ENCODE data around the gene TTC4.

TTC4 gene, protein sequence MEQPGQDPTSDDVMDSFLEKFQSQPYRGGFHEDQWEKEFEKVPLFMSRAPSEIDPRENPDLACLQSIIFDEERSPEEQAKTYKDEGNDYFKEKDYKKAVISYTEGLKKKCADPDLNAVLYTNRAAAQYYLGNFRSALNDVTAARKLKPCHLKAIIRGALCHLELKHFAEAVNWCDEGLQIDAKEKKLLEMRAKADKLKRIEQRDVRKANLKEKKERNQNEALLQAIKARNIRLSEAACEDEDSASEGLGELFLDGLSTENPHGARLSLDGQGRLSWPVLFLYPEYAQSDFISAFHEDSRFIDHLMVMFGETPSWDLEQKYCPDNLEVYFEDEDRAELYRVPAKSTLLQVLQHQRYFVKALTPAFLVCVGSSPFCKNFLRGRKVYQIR

DNA sequence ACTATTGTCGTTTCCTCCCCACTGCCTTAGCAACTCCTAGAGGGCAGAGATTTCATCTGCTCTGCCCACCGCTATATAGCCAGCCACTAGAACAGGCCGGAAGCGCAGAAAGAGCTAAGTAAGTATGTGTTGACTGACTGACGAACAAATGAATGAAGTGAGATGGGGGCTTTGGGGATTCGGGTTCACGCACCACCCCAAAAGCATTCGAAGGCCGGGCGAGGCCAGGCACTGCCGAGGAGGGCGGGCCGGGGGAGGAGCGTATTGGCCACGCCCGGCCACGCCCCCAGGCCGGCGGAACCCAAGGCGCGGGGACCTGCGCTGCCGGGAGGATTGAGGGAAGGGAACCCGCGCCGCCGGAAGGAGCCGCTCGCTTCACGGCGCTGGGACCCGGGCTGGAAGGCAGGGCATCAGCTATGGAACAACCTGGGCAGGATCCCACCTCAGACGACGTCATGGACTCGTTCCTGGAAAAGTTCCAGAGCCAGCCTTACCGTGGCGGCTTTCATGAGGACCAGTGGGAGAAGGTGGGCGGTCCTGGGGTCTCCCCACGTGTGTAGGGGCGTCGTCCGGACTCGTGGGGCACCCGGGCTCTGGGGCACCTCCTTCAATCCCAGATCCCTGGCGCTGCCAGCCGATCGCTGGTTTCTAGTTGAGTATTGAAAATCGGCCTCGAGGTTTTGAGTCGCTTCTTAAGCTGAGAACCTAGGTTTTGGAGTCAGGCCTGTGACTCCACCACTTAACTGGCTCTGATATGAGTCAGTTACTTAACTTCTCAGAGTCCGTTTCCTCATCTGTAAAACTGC, at the start of gene TTC4:
Gene TTC4 (plus strand): TSS at position 369 of the 806 bp plus-strand sequence. CDS start 48 bp downstream, at position 417.
- no peak for DNase-seq

GRCh38 chr1:54666333-54666732, 49.3 kb upstream of the TTC4 start:
- no peak for DNase-seq

DNA sequence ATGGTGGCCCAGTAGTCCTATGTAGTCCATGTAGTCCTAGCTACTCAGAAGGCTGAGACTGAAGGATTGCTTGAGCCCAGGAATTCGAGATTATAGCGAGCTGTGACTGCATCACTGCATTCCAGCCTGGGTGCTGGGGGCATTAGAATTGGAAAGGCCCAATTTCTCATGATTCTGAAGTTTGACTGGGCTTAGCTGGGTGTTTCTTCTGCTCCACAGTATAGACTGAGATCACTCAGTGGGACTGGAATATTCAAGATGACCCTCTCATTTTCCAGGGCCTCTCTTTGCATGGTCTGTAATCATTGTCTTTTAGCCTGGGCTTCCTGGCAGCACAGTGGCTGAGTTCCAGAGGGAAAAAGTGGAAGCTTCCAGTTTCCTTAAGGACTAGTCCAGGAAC, 47.9 kb upstream of the TTC4 start:
- no peak for DNase-seq

DNA sequence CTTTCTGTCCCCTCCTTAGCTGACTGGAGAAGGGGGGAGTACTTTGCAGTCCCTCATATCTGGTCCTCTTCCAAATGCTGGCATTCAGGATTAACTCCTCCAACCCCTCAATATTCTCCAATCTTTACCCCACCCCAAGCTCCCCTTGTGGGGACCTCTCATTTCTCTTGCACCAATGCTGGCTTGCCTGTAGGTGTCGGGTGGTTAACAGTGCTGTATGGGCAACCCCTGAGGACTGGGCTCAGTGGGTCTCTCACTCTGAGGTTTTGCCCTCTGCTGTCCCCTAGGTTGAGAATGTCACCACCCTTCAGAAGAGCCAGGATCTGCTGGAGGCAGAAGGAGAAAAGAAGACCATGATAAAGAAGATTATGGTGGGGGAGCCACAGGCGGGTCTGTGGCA, 47.1 kb upstream of the TTC4 start:
- no peak for DNase-seq

GRCh38 chr1:54671985-54672608, 43.6 kb upstream of the TTC4 start:
- no peak for DNase-seq

DNA sequence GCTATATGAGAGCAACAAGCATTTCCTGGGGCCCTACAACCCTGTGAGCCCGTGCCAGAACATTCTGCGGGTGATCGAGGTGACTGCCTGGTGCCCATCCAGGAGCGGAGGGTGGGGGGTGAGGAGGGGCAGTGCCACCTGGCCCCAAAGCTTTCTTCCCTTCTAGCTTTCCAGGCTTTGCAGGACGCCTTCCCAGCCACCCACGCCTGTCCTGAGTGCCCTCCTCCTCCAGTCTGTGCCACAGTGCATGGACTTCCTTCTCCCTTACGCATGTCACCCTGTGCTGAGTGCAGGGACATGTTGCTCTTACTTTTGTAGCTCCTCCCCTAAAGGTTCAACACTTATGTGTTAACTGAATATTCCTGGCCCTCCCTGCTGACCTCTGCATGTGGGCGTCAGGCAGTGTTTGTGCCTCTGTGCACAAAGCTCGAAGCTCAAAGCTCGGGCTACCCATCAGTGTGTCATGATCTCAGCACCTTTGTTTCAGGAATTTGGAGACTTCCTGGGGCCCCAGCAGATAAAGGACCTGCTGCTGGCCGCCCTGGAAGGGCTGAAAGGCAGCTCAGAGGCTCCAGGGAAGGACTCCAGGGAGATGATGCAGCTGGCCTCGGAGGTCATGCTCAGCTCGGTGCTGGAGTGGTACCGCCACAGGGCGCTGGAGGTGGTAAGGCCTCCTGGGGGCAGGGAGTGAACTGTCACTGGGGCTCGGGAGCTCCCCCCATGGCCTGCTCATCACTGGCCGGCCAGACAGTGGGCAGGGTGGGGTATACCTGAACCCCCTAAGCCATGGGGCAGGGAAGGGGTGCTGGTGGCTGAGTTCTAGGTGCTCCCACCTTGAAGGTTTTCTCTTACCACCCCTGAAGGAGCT, 36.7 kb upstream of the TTC4 start:
- no peak for DNase-seq

DNA sequence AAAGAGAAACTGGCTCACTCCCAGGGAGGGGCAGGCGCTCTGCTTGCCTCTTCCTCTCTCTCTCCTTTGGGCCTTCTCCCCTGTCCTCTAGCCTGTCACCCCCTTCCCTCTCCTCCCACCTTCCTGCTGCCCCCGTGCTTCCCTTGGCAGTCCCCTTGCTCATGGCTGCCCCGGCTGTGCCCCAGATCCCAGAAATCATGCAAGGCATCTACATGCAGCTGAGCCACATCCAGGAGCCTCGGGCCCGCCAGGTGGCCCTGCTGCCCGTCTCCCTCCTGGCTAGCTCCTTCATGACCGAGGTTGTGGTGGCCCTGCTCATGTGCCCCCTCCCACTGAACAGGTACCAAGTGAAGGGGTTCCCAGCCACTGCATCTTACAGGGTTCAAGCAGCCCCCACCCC, 36.0 kb upstream of the TTC4 start:
- DNase-seq, result no peak

DNA sequence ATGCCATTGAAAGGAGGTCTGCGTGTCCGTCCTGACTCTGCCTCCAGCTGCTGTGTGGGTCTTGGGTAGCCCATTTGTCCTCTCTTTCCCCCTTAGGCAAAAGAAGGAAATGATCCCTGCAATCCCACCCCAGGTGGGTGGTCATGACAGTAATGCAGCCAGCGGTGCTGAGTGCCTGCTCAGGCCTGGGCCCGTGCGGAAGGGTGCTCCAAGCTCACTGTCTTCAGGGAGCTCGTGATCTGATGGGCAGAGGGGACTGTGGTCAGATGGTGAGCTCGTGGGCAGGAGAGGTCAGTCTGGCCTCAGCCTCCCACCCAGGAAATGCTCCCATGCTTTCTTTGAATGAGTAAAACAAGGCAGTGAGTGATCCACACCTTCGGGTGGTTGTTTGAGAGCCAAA, 35.3 kb upstream of the TTC4 start:
- no peak for DNase-seq

GRCh38 chr1:54681358-54681757, 34.3 kb upstream of the TTC4 start:
- DNase-seq, result no peak

GRCh38 chr1:54683453-54683852, 32.2 kb upstream of the TTC4 start:
- DNase-seq, result no peak

DNA sequence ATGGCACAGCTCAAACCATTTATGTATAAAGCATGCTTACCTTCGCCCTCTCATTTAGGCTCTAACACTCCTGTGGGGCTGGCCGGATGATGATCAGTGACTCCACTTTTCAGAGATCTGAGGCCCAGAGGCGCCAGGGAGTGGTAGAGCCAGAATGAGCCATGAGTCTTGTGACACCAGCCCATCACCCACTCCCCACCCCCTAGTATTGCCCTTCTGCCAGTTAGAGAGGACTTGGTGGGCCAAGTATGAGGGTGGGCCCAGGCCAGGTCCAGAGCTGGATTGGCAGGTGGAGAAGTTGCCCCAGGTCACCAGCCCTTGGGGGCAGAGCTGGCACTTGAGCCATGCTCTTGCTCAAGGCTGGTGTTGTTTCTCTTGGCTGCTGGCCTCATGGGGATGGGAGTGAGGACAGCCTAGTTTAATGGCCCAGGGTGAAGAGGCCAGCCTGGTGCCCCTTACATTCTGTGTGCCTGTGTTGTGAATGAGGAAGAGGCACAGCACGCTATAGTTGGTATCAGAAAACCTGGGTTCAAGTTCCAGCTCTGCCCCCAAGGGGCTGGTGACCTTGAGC, 30.2 kb upstream of the TTC4 start:
- no peak for DNase-seq

DNA sequence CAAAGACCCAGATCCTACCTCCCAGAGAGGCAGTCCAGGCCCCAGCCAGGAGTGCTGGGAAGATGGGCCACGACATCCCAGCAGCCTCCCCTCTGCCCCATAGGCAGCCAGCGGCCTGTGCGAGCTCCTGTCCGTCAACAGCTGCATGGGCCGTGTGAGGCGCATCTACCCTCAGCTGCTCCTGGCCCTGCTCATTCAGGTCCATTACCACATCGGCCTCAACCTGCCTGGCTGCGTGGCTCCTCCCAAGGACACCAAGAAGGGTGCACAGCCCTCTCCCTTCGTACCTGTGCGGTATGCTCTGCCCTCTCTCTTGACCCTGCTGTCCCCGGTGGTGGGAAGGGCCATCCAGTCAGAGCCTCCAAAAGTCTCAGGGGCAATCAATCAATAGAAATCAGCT, 29.5 kb upstream of the TTC4 start:
- no peak for DNase-seq

- DNase-seq, result no peak
Observed at GRCh38 chr1:54694771-54695170, 20.9 kb upstream of the TTC4 start.

- DNase-seq, result no peak
Observed at GRCh38 chr1:54695221-54695620, 20.4 kb upstream of the TTC4 start.

- DNase-seq, result no peak
Observed at GRCh38 chr1:54695764-54696163, 19.9 kb upstream of the TTC4 start.

- DNase-seq, result no peak
Observed at GRCh38 chr1:54696262-54696661, 19.4 kb upstream of the TTC4 start.

DNA sequence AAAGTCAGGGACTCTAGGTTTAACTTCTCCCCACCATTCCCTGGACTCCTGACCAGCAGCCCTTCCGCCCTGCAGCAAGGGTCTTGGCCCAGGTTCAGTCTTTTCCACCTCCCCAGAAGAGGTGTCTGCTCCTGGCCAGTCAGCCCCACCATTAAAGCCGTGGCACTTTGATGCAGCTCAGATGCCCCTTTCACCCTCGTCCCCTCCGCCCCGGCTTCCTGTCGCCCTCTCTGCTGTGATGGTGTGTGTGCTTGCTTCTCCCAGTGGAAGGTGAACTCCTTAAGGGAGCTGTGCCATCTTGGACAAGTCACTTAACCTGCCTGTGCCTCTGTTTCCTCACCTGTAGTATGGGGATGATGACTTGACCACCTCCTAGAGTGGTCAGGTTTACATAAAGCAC, 17.8 kb upstream of the TTC4 start:
- no peak for DNase-seq

DNA sequence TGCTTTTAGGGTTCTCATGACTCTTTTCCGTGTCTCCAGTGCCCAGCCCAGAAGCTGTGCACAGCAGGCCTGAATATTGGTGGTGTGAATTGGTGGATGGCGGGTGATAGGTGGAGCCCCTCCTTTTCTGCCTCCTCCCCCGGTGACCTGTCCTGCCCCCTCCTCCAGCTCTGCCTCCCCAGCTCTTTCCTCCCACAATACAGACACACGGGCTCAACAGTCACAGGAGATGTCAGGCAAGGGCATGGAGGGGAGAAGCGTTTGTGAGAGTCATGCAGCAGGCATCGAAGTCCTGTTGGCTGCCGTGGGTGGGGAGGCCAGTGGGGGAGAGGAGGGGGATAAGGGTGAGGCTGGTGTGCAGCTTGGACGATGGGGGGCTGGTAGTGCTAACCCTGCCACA, 17.3 kb upstream of the TTC4 start:
- DNase-seq, result no peak

DNA sequence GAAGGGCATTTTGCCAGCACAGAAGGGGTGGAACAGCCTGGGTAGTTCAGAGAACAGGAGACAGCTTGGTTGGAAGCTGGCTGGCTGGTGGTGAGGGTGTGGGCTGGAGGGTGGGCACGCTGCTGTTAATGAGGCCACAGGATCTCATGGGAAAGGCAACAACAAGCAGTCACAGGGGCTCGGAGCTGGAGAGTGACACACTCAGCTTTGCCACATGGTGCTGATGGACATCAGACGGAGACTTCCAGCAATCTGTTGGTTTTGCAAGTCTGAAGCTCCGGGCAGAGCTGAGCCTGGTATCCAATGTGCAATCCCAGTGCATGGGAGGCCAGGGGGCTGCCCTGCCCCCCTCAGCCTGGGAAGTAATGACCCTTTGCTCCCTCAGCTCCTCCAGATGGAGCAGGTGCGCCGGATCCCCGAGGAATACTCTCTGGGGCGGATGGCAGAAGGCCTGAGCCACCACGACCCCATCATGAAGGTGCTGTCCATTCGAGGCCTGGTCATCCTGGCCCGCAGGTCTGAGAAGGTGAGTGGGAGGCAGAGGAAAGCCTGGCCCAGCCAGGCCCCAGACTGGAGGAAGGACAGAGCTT, 15.6 kb upstream of the TTC4 start:
- no peak for DNase-seq

DNA sequence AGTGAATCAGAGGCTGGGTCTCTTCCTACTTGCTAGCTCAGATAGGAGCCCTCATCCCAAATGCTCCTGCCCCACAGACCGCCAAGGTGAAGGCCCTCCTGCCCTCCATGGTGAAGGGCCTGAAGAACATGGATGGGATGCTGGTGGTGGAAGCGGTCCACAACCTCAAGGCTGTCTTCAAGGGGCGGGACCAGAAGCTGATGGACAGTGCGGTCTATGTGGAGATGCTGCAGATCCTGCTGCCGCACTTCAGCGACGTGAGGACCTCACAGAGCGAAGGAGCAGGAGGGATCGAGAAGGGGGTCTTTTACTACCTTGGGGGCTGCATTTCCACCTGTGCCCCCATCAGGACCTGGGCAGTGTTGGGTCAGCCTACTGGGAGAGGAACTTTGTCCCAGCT, 14.6 kb upstream of the TTC4 start:
- DNase-seq, result no peak

DNA sequence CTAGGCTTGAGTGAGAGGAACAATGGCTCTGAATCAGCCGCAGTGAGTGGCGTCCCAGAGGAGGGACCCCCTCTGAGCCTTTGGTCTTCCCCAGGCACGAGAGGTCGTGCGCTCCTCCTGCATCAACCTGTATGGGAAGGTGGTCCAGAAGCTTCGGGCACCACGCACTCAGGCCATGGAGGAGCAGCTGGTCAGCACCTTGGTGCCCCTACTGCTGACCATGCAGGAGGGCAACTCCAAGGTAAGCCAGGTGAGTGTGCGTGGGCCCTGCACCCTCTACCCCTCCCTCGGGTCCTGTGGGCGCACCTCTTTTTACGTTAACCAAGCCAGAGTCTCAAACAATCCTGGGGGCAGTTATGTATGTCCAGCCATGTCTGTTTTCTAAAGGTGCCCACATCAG, 13.7 kb upstream of the TTC4 start:
- no peak for DNase-seq

GRCh38 chr1:54703471-54703870, 12.2 kb upstream of the TTC4 start:
- DNase-seq, result no peak

Measured in SIG-M5 (cell line).